IMR-90 (cell line): ENCODE data around the gene DNM3. TPM values are rescaled to one million over a fixed set of nuclear protein-coding genes. Genes with fewer than 3 reads are reported as not detected.

Experiments
- ATAC-seq: fragments of 200-7000 bp; cut with Tn5 transposase; 2 replicates; pipeline ENCODE4 v1.9.1; 2020; ENCODE audit warnings: low read depth, mild to moderate bottlenecking, moderate library complexity
- BruUV-seq: library from RNA; stranded (reverse); fragments of 400-500 nt; replicated peaks from 2 replicates; lab custom pipeline; 2021; lab: Mats Ljungman, UMichigan
- CTCF ChIA-PET: fragments of 300-600 bp; formaldehyde crosslinking; extraction: SDS; loops from one replicate; lab custom pipeline; 2021; ENCODE audit warnings: antibody characterized with exemption; lab: Yijun Ruan, JAX
- POLR2A ChIA-PET: fragments of 300-600 bp; sonication (Branson Sonifier 250); formaldehyde crosslinking; loops from one replicate; lab custom pipeline; 2022; ENCODE audit warnings: antibody characterized with exemption; ENCODE audit not compliant: unreplicated experiment; lab: Charles Lee
- DNase-seq: peaks from one replicate; pipeline ENCODE4 v3.0.0; 2013
- H2AFZ ChIP-seq: replicated peaks from 2 replicates; pipeline ENCODE3; 2013; ENCODE audit warnings: low read length, mild to moderate bottlenecking; ENCODE audit not compliant: poor library complexity
- H2AK5ac ChIP-seq: 2 replicates; pipeline ENCODE4 v1.6.1; 2013; ENCODE audit warnings: low read depth, low read length, inconsistent platforms
- H2AK9ac ChIP-seq: replicated peaks from 2 replicates; pipeline ENCODE3; 2013; ENCODE audit warnings: mild to moderate bottlenecking, low read depth, low read length, moderate library complexity; ENCODE audit not compliant: poor library complexity
- H2BK120ac ChIP-seq: 2 replicates; pipeline ENCODE4 v1.6.1; 2013; ENCODE audit warnings: low read depth, low read length, inconsistent platforms
- H2BK15ac ChIP-seq: 3 replicates; pipeline ENCODE4 v1.6.1; 2013; ENCODE audit warnings: low read depth, low read length, inconsistent platforms
- H2BK20ac ChIP-seq: 2 replicates; pipeline ENCODE4 v1.6.1; 2013; ENCODE audit warnings: low read depth, mild to moderate bottlenecking, inconsistent platforms, low read length, moderate library complexity
- H2BK5ac ChIP-seq: 2 replicates; pipeline ENCODE4 v1.6.1; 2013; ENCODE audit warnings: mild to moderate bottlenecking, low read depth, low read length, inconsistent platforms; ENCODE audit not compliant: poor library complexity, severe bottlenecking
- H3K14ac ChIP-seq: replicated peaks from 2 replicates; pipeline ENCODE4 v1.6.1; 2013; ENCODE audit warnings: low read depth, low read length, inconsistent platforms
- H3K18ac ChIP-seq: 2 replicates; pipeline ENCODE4 v1.6.1; 2013; ENCODE audit warnings: low read depth, low read length, control low read depth
- H3K23ac ChIP-seq: 2 replicates; pipeline ENCODE4 v1.6.1; 2013; ENCODE audit warnings: low read depth, low read length, inconsistent platforms
- H3K27ac ChIP-seq: 2 replicates; pipeline ENCODE4 v1.5.1; 2013; ENCODE audit warnings: mild to moderate bottlenecking, control low read depth, low read length; ENCODE audit not compliant: insufficient read depth
- H3K27me3 ChIP-seq: 2 replicates; pipeline ENCODE4 v1.6.1; 2013; ENCODE audit warnings: low read length; ENCODE audit not compliant: control insufficient read depth, insufficient read depth
- H3K36me3 ChIP-seq: 2 replicates; pipeline ENCODE4 v1.6.1; 2013; ENCODE audit warnings: low read length, mixed read lengths; ENCODE audit not compliant: control insufficient read depth, insufficient read depth
- H3K4ac ChIP-seq: 2 replicates; pipeline ENCODE4 v1.6.1; 2013; ENCODE audit warnings: low read depth, low read length, inconsistent platforms
- H3K4me1 ChIP-seq: 2 replicates; pipeline ENCODE4 v1.6.1; 2013; ENCODE audit warnings: low read length, mixed read lengths; ENCODE audit not compliant: control insufficient read depth, insufficient read depth
- H3K4me2 ChIP-seq: 2 replicates; pipeline ENCODE4 v1.6.1; 2013; ENCODE audit warnings: low read depth, mild to moderate bottlenecking, control low read depth, low read length, moderate library complexity
- H3K4me3 ChIP-seq: 2 replicates; pipeline ENCODE4 v1.5.1; 2013; ENCODE audit warnings: low read depth, mild to moderate bottlenecking, control low read depth, low read length, moderate library complexity; ENCODE audit not compliant: insufficient read depth
- H3K56ac ChIP-seq: 2 replicates; pipeline ENCODE4 v1.6.1; 2013; ENCODE audit warnings: low read length, inconsistent platforms; ENCODE audit not compliant: insufficient read depth; ENCODE audit errors: extremely low read depth
- H3K79me1 ChIP-seq, 2 experiments: 2 replicates each; pipeline ENCODE4 v1.6.1; 2013; ENCODE audit warnings: low read length in 2 of 2, inconsistent platforms in 1 of 2, low read depth in 1 of 2
- H3K9ac ChIP-seq: 2 replicates; pipeline ENCODE4 v1.6.1; 2013; ENCODE audit warnings: low read depth, low read length, control low read depth
- H3K9me1 ChIP-seq: 2 replicates; pipeline ENCODE4 v1.6.1; 2013; ENCODE audit warnings: low read length, inconsistent platforms; ENCODE audit not compliant: insufficient read depth
- H3K9me3 ChIP-seq: 2 replicates; pipeline ENCODE4 v1.6.1; 2013; ENCODE audit warnings: low read length; ENCODE audit not compliant: control insufficient read depth, insufficient read depth
- H4K20me1 ChIP-seq: 2 replicates; pipeline ENCODE4 v1.6.1; 2013; ENCODE audit warnings: low read length, inconsistent platforms; ENCODE audit not compliant: insufficient read depth
- H4K5ac ChIP-seq: 2 replicates; pipeline ENCODE4 v1.6.1; 2013; ENCODE audit warnings: mild to moderate bottlenecking, low read depth, low read length, control low read depth
- H4K8ac ChIP-seq, 2 experiments: 2 replicates each; pipeline ENCODE4 v1.6.1; 2013; ENCODE audit warnings: low read depth in 2 of 2, low read length in 2 of 2, control low read depth in 1 of 2, inconsistent platforms in 1 of 2
- H4K91ac ChIP-seq: 2 replicates; pipeline ENCODE4 v1.6.1; 2013; ENCODE audit warnings: low read depth, low read length, inconsistent platforms; ENCODE audit not compliant: insufficient read depth
- BHLHE40 ChIP-seq: fragments of 150-350 bp; IDR thresholded peaks from 2 replicates; pipeline ENCODE4 v1.6.1; 2016; ENCODE audit warnings: mild to moderate bottlenecking, low read depth, low read length
- CEBPB ChIP-seq: IDR thresholded peaks from 2 replicates; pipeline ENCODE4 v1.6.1; 2012; ENCODE audit warnings: low read depth, low read length, improper control_type of control experiment
- CHD1 ChIP-seq: IDR thresholded peaks from 2 replicates; pipeline ENCODE4 v1.6.1; 2012; ENCODE audit warnings: low read depth, low read length, improper control_type of control experiment
- CTCF ChIP-seq: conservative IDR thresholded peaks from 2 replicates; pipeline ENCODE4 v1.5.1; 2012; ENCODE audit warnings: mild to moderate bottlenecking, low read depth, low read length, improper control_type of control experiment
- ELK1 ChIP-seq: fragments of 150-350 bp; IDR thresholded peaks from 2 replicates; pipeline ENCODE4 v1.6.1; 2016; ENCODE audit warnings: low read depth, mild to moderate bottlenecking, low read length, moderate library complexity, borderline replicate concordance
- FOS ChIP-seq: fragments of 150-350 bp; IDR thresholded peaks from 2 replicates; pipeline ENCODE4 v1.6.1; 2016; ENCODE audit warnings: low read depth, low read length
- MAFK ChIP-seq: IDR thresholded peaks from 2 replicates; pipeline ENCODE4 v1.6.1; 2012; ENCODE audit warnings: low read depth, low read length, improper control_type of control experiment
- MAZ ChIP-seq: IDR thresholded peaks from 2 replicates; pipeline ENCODE4 v1.6.1; 2012; ENCODE audit warnings: low read depth, mild to moderate bottlenecking, low read length, improper control_type of control experiment, moderate library complexity, borderline replicate concordance
- MXI1 ChIP-seq: IDR thresholded peaks from 2 replicates; pipeline ENCODE4 v1.6.1; 2012; ENCODE audit warnings: low read depth, mild to moderate bottlenecking, low read length, moderate library complexity, borderline replicate concordance
- NFE2L2 ChIP-seq: fragments of 150-350 bp; IDR thresholded peaks from 2 replicates; pipeline ENCODE4 v1.6.1; 2016; ENCODE audit warnings: low read depth, mild to moderate bottlenecking, low read length
- POLR2A ChIP-seq: IDR thresholded peaks from 2 replicates; pipeline ENCODE4 v1.6.1; 2012; ENCODE audit warnings: mild to moderate bottlenecking, low read depth, low read length
- RAD21 ChIP-seq: IDR thresholded peaks from 2 replicates; pipeline ENCODE4 v1.6.1; 2012; ENCODE audit warnings: low read length, improper control_type of control experiment
- RCOR1 ChIP-seq: IDR thresholded peaks from 2 replicates; pipeline ENCODE4 v1.6.1; 2012; ENCODE audit warnings: mild to moderate bottlenecking, low read length, improper control_type of control experiment; ENCODE audit not compliant: insufficient replicate concordance
- RFX5 ChIP-seq: IDR thresholded peaks from 2 replicates; pipeline ENCODE4 v1.8.0; 2012; ENCODE audit warnings: low read depth, mild to moderate bottlenecking, low read length, moderate library complexity
- SMC3 ChIP-seq: fragments of 150-350 bp; IDR thresholded peaks from 2 replicates; pipeline ENCODE4 v1.6.1; 2016; ENCODE audit warnings: low read depth, mild to moderate bottlenecking, antibody characterized with exemption, low read length, moderate library complexity
- USF2 ChIP-seq: fragments of 150-350 bp; IDR thresholded peaks from 2 replicates; pipeline ENCODE4 v1.6.1; 2017; ENCODE audit warnings: mild to moderate bottlenecking, antibody characterized with exemption, low read length, low read depth
- WGBS, 2 experiments: methylation state at CpG; one replicate each; pipeline versions ENCODE4 v1.1.5 to v1.1.7; 2013; ENCODE audit warnings: missing lambda C conversion rate in 2 of 2; ENCODE audit not compliant: insufficient read length in 1 of 2; ENCODE audit errors: extremely low coverage in 2 of 2; 5-methylcytosine and 5-hydroxymethylcytosine counted together
- dilution Hi-C: fragments of 300-500 bp; cut with HindIII; formaldehyde crosslinking; loops from one replicate; pipeline ENCODE4 v1.14.3; 2018; ENCODE audit warnings: low sequenced_read_pairs; ENCODE audit not compliant: unreplicated experiment
- in situ Hi-C: fragments of 300-500 bp; cut with MboI; formaldehyde crosslinking; loops from 3 replicates; pipeline ENCODE4 v1.14.3; 2019; ENCODE audit warnings: low sequenced_read_pairs, inconsistent platforms, mixed read lengths
- intact Hi-C: fragments of 100-400 bp; cut with micrococcal nuclease; formaldehyde crosslinking; loops from 2 replicates; pipeline ENCODE4 v1.10.0; 2022
- polyA plus RNA-seq, 3 experiments: library from polyadenylated mRNA; depleted of rRNA; stranded (reverse); fragments of >200 nt; gene quantifications; 2 replicates each; pipeline ENCODE4 v1.2.3, GENCODE V29; 2012; ENCODE audit warnings: low replicate concordance in 1 of 3
- total RNA-seq: library from RNA; depleted of rRNA; stranded (reverse); fragments of >200 nt; gene quantifications from 2 replicates; pipeline ENCODE4 v1.2.3, GENCODE V29; 2012

The DNM3 gene
- total and polyA plus RNA-seq, 2 of the 4 experiments (the other 2 are of a cell fraction): 0.36 TPM

- dilution Hi-C loops: no loop called here
- intact Hi-C loops: no loop called here
- no peak for DNase-seq
These were observed 447.3 kb downstream of the DNM3 start for GRCh38 chr1:172288581-172288980.

More at GRCh38 chr1:172288581-172288980, 447.3 kb downstream of the DNM3 start:
- no peak overlapping the region for H2BK20ac ChIP-seq
- no peak overlapping the region for H3K4me2 ChIP-seq
- H2AK5ac ChIP-seq: no peak overlapping the region
- no peak overlapping the region for H3K4ac ChIP-seq
- H3K9me1 ChIP-seq: peaks cover 6% of the 10 kb centered on the region
- no peak overlapping the region for H3K14ac ChIP-seq
- in situ Hi-C loops: no loop called here
- no peak overlapping the region for H4K91ac ChIP-seq
- H2BK15ac ChIP-seq: no peak overlapping the region
- H4K8ac ChIP-seq: no peak overlapping the region
- no peak overlapping the region for H3K9ac ChIP-seq
- no peak overlapping the region for H2BK120ac ChIP-seq
- H3K4me3 ChIP-seq: no peak overlapping the region
- no peaks in the 10 kb centered on the region for H3K36me3 ChIP-seq
- H3K27me3 ChIP-seq: no peaks in the 10 kb centered on the region
- WGBS, 2 experiments: 89% methylated on average over 1 of the region's 4 CpGs; no CpG with 5 or more reads in 1 of the 2 experiments
- no peak overlapping the region for H2BK5ac ChIP-seq
- no peak overlapping the region for H4K5ac ChIP-seq
- H3K56ac ChIP-seq: no peak overlapping the region
- peaks cover 2% of the 10 kb centered on the region; the same call in 1 of the 2 replicates for H3K4me1 ChIP-seq
- H4K20me1 ChIP-seq: no peaks in the 10 kb centered on the region
- H3K18ac ChIP-seq: no peak overlapping the region
- no peak for ATAC-seq
- no peak overlapping the region for H2AFZ ChIP-seq
- POLR2A ChIA-PET: no interaction called here
- no peaks in the 10 kb centered on the region for H3K9me3 ChIP-seq
- H3K79me1 ChIP-seq: no peaks in the 10 kb centered on the region
- no TSS peak for BruUV-seq
- CTCF ChIA-PET: interaction anchor here (0.5 kb wide), 1 partner anchor 53 kb away, joined by 5 read pairs; no protein-coding TSS in a partner anchor
- no peak overlapping the region for H2AK9ac ChIP-seq
- H3K23ac ChIP-seq: no peak overlapping the region
- TF ChIP-seq POLR2A (no peak), SMC3 (no peak), CTCF (no peak), MAZ (no peak), MXI1 (no peak), CEBPB (no peak), MAFK (no peak), RFX5 (no peak), BHLHE40 (no peak), RAD21 (no peak), FOS (no peak), RCOR1 (no peak), NFE2L2 (no peak), CHD1 (no peak), USF2 (no peak), ELK1 (no peak)
- no peak overlapping the region for H3K27ac ChIP-seq
